ENCODE data around the gene RPUSD3.

RPUSD3 gene

DNA sequence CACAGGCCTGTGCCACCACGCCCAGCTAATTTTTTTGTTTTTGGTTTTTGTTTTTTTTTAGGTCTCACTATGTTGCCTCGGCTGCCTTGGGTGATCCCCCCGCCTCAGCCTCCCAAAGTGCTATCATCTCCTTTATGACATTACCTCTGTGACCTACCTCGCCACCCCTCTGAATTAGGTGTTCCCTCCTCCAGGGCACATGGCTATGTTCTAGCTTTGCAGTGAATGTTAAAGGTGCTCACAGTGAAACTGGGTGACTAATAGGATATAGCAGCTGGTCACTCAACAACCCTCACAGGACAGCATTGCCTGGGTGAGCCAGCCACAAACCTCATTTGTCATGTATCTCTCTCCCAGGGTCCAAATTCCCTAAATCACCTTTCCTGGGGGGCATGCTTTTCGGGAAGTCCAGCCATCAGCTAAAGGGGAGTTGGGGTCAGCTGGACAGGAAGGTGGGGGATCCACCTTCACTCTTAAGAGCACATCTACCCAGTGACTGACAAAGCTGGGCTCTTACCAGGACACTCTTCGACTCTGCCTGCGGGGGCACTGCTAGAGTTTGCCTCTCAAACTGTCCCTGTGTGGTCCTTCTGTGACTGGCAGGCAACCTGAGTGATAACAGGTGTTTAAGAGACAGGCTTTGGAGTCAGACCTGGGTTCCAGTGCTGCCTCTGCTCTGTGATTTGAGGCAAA is 35.3 kb downstream of the RPUSD3 start:
- peak overlapping the region; percentile 34; the same call in 1 of the 2 replicates for H3K27ac ChIP-seq (ENCODE audit: extremely low read depth, low read depth, low read length)
- H3K36me3 ChIP-seq (ENCODE audit: control insufficient read depth in 2 of 2, insufficient read depth in 1 of 2, low read length in 2 of 2) = peaks cover 13 to 80% of the 10 kb centered on the region in 2 experiments
- ChIA-PET POLR2A (interaction anchor here (0.8 to 3.6 kb wide), 4 partner anchors 12 to 124 kb away, joined by 4 to 18 read pairs (median 4); partner anchors contain the start of genes ARPC4 and TADA3), CTCF (interaction anchor here (0.7 to 1.1 kb wide), 4 partner anchors 12 to 931 kb away, joined by 3 to 7 read pairs (median 4); no protein-coding TSS in a partner anchor)
- no peak overlapping the region for H3K4me3 ChIP-seq (ENCODE audit: low read depth, low read length)
- no peaks in the 10 kb centered on the region for H3K9me3 ChIP-seq (ENCODE audit: control insufficient read depth, insufficient read depth, low read depth, low read length)
- TF ChIP-seq PRDM1 (tag by site-specific recombination; IDR thresholded peaks at IDR 0.05) (0 out of 2 replicates have a peak, but pooled peaks have one; percentile 26), OSR2 (tag by site-specific recombination; IDR thresholded peaks at IDR 0.05) (0 out of 2 replicates have a peak, but pooled peaks have one; percentile 7), ZNF394 (tag by site-specific recombination; IDR thresholded peaks at IDR 0.05; ENCODE audit: borderline replicate concordance) (peak; percentile 81; the same call in 1 of the 2 replicates), SCRT2 (tag by site-specific recombination; IDR thresholded peaks at IDR 0.05) (peak; percentile 91), ZNF585B (tag by site-specific recombination; IDR thresholded peaks at IDR 0.05) (no peak), ZFP37 (tag by site-specific recombination; IDR thresholded peaks at IDR 0.05) (no peak), ZNF341 (tag by site-specific recombination; IDR thresholded peaks at IDR 0.05; ENCODE audit: low read depth) (peak; percentile 16; the same call in 1 of the 2 replicates), SCRT1 (tag by site-specific recombination; IDR thresholded peaks at IDR 0.05; ENCODE audit: borderline replicate concordance) (peak; percentile 46; the same call in 1 of the 2 replicates), GLIS1 (tag by site-specific recombination; IDR thresholded peaks at IDR 0.05) (peak; percentile 89)
- TF ChIP-seq, protein P1, sequence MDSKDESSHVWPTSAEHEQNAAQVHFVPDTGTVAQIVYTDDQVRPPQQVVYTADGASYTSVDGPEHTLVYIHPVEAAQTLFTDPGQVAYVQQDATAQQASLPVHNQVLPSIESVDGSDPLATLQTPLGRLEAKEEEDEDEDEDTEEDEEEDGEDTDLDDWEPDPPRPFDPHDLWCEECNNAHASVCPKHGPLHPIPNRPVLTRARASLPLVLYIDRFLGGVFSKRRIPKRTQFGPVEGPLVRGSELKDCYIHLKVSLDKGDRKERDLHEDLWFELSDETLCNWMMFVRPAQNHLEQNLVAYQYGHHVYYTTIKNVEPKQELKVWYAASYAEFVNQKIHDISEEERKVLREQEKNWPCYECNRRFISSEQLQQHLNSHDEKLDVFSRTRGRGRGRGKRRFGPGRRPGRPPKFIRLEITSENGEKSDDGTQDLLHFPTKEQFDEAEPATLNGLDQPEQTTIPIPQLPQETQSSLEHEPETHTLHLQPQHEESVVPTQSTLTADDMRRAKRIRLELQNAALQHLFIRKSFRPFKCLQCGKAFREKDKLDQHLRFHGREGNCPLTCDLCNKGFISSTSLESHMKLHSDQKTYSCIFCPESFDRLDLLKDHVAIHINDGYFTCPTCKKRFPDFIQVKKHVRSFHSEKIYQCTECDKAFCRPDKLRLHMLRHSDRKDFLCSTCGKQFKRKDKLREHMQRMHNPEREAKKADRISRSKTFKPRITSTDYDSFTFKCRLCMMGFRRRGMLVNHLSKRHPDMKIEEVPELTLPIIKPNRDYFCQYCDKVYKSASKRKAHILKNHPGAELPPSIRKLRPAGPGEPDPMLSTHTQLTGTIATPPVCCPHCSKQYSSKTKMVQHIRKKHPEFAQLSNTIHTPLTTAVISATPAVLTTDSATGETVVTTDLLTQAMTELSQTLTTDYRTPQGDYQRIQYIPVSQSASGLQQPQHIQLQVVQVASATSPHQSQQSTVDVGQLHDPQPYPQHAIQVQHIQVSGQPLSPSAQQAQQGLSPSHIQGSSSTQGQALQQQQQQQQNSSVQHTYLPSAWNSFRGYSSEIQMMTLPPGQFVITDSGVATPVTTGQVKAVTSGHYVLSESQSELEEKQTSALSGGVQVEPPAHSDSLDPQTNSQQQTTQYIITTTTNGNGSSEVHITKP (tag by site-specific recombination; IDR thresholded peaks at IDR 0.05) = peak; percentile 47; the same call in 1 of the 2 replicates
- H3K4me1 ChIP-seq (ENCODE audit: control insufficient read depth, insufficient read depth, low read length) = peaks cover 6% of the 10 kb centered on the region; the same call in 1 of the 2 replicates

DNA sequence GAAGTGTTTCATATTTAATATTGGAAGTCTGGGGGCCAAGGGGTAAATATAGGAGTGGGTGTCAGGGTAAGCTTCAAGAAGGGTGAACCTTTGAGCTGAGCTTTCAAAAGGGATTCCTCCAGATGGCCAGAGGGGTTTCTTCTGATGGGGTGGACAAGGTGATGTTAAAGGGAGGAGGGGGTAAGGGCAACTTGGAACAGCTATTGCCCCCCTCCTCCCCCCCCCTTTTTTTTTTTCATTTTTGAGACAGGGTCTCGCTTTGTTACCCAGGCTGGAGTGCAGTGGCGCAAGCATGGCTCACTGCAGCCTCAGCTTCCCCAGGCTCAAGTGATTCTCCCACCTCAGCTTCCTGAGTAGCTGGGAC is 35.8 kb downstream of the RPUSD3 start:
- Histone ChIP-seq H3K4me3 (ENCODE audit: low read depth, low read length) (no peak overlapping the region), H3K27ac (ENCODE audit: extremely low read depth, low read depth, low read length) (peak overlapping the region; percentile 34; the same call in 1 of the 2 replicates), H3K4me1 (ENCODE audit: control insufficient read depth, insufficient read depth, low read length) (peaks cover 6% of the 10 kb centered on the region; the same call in 1 of the 2 replicates), H3K9me3 (ENCODE audit: control insufficient read depth, insufficient read depth, low read depth, low read length) (no peaks in the 10 kb centered on the region), H3K36me3 (ENCODE audit: control insufficient read depth in 2 of 2, insufficient read depth in 1 of 2, low read length in 2 of 2) (peaks cover 18 to 80% of the 10 kb centered on the region in 2 experiments)
- ChIA-PET POLR2A (interaction anchor here (0.6 to 3.6 kb wide), 8 partner anchors 11 to 359 kb away, joined by 3 to 18 read pairs (median 4); partner anchors contain the start of genes ARPC4 and TADA3), CTCF (interaction anchor here (0.7 to 1.1 kb wide), 2 partner anchors 182 to 931 kb away, joined by 3 read pairs; no protein-coding TSS in a partner anchor)
- TF ChIP-seq ZNF266 (tag by site-specific recombination; IDR thresholded peaks at IDR 0.05; ENCODE audit: low read depth) (no peak), ZNF654 (tag by site-specific recombination; IDR thresholded peaks at IDR 0.05; ENCODE audit: low read depth) (no peak), ZNF473 (tag by site-specific recombination; IDR thresholded peaks at IDR 0.05) (no peak), ZNF341 (tag by site-specific recombination; IDR thresholded peaks at IDR 0.05; ENCODE audit: low read depth) (peak; percentile 86)

DNA sequence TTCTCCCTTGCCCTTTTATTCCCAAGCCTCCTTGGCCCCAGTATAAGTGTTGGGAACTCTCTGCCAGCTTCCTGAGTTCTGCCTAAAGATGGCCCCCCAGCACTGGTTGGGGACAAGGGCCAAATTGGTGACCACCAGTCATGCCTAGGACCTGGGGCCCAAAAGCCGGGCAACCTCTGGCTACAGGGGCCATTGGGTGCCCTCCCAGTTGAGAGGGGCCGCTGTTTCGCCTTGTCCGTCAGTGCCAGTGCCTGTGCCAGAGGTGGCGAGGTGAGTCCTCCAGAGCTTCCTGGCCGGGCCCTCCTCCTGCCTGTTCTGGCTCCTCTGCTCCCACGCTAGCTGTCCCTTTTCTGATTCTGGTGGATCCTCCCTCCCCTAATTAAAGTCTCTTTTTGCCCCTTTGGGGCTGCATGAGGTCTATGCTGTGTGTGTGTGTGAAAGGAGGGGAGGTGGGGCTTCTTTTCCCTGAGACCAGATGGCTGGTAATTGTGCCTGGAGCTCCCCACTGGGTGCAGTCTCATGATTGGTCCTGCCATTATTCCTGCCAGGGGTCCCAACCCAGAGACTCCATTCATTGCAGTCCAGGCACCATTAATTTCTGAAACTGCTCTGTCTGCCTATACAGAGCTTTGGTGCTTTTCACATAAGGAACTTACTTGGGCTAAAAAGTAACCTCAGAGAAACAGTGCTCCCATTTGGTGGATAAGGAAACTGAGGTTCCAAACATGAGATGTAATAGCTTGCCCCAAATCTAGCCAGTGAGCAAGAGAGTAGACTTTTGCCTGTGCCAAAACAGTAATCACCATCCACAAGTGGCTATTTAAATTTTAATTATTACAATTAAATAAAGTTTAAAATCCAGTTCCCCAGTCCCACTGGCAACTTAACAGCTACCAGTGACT is 36.9 kb downstream of the RPUSD3 start:
- Histone ChIP-seq H3K36me3 (ENCODE audit: control insufficient read depth in 2 of 2, insufficient read depth in 1 of 2, low read length in 2 of 2) (peaks cover 22 to 82% of the 10 kb centered on the region in 2 experiments), H3K27ac (ENCODE audit: extremely low read depth, low read depth, low read length) (no peak overlapping the region), H3K4me3 (ENCODE audit: low read depth, low read length) (no peak overlapping the region), H3K4me1 (ENCODE audit: control insufficient read depth, insufficient read depth, low read length) (peaks cover 6% of the 10 kb centered on the region; the same call in 1 of the 2 replicates), H3K9me3 (ENCODE audit: control insufficient read depth, insufficient read depth, low read depth, low read length) (no peaks in the 10 kb centered on the region)
- ChIA-PET CTCF (interaction anchor here (0.6 to 1.5 kb wide), 3 partner anchors 63 to 932 kb away, joined by 3 to 5 read pairs (median 3); no protein-coding TSS in a partner anchor), POLR2A (interaction anchor here (0.6 to 3.6 kb wide), 3 partner anchors 12 to 241 kb away, joined by 3 to 18 read pairs (median 4); partner anchors contain the start of genes ARPC4 and TADA3)
- TF ChIP-seq GLIS2 (tag by site-specific recombination; IDR thresholded peaks at IDR 0.05) (no peak), ZNF530 (tag by site-specific recombination; IDR thresholded peaks at IDR 0.05; ENCODE audit: low read depth) (no peak), YY1 (tag by site-specific recombination; IDR thresholded peaks at IDR 0.05) (no peak), GLIS1 (tag by site-specific recombination; IDR thresholded peaks at IDR 0.05) (no peak), MZF1 (tag by site-specific recombination; IDR thresholded peaks at IDR 0.05; ENCODE audit: borderline replicate concordance) (no peak), ZNF350 (tag by site-specific recombination; IDR thresholded peaks at IDR 0.05) (no peak), ZNF202 (tag by site-specific recombination; IDR thresholded peaks at IDR 0.05; ENCODE audit: borderline replicate concordance) (no peak), ZBTB1 (tag by site-specific recombination; IDR thresholded peaks at IDR 0.05) (no peak), TCF7L2 (IDR thresholded peaks at IDR 0.05; ENCODE audit: borderline replicate concordance, low read depth, low read length) (no peak), ZNF548 (tag by site-specific recombination; IDR thresholded peaks at IDR 0.05) (no peak)
- TF ChIP-seq, protein P2, sequence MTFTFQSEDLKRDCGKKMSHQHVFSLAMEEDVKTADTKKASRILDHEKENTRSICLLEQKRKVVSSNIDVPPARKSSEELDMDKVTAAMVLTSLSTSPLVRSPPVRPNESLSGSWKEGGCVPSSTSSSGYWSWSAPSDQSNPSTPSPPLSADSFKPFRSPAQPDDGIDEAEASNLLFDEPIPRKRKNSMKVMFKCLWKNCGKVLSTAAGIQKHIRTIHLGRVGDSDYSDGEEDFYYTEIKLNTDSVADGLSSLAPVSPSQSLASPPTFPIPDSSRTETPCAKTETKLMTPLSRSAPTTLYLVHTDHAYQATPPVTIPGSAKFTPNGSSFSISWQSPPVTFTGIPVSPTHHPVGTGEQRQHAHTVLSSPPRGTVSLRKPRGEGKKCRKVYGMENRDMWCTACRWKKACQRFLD (tag by site-specific recombination; IDR thresholded peaks at IDR 0.05) = no peak

Data from HEK293 (cell line).